GM12878 (cell line): Measurements from ENCODE around the gene VAX1. TPM values are rescaled to one million over a fixed set of nuclear protein-coding genes. Genes with fewer than 3 reads are reported as not detected.
A peak's percentile ranks its signal among the peaks of the same experiment; 100 is the strongest.

ENCODE experiments used
- BCL11A ChIP-seq: IDR thresholded peaks from 2 replicates; pipeline ENCODE4 v1.6.1; 2011; ENCODE audit warnings: low read depth, low read length
- BHLHE40 ChIP-seq, 2 experiments: fragments of 450-650 bp in 1 of 2; IDR thresholded peaks; 2 replicates each; pipeline ENCODE4 v1.6.1; 2011 to 2017; ENCODE audit warnings: low read depth in 2 of 2, borderline replicate concordance in 1 of 2, improper control_type of control experiment in 1 of 2, low read length in 1 of 2, mild to moderate bottlenecking in 1 of 2
- CEBPB ChIP-seq, 2 experiments: fragments of 150-350 bp in 1 of 2; IDR thresholded peaks; 2 replicates each; pipeline ENCODE4 v1.6.1; 2012 to 2014; ENCODE audit warnings: low read depth in 2 of 2, low read length in 2 of 2, borderline replicate concordance in 1 of 2, inconsistent platforms in 1 of 2
- EGR1 ChIP-seq, 2 experiments: IDR thresholded peaks; 1 replicate in 1 of 2; 2 replicates in 1 of 2; pipeline ENCODE4 v1.6.1; 2011 to 2012; ENCODE audit warnings: low read depth in 2 of 2, low read length in 2 of 2, borderline replicate concordance in 1 of 2, mild to moderate bottlenecking in 1 of 2, moderate library complexity in 1 of 2
- ESRRA ChIP-seq: IDR thresholded peaks from 2 replicates; pipeline ENCODE4 v1.6.1; 2012; ENCODE audit warnings: mild to moderate bottlenecking, low read length, improper control_type of control experiment
- ETV6 ChIP-seq, 2 experiments: fragments of 450-650 bp in 1 of 2; IDR thresholded peaks in 1 of 2; conservative IDR thresholded peaks in 1 of 2; 2 replicates each; pipeline ENCODE4 v1.6.1; 2014; ENCODE audit warnings: antibody characterized with exemption in 1 of 2, borderline replicate concordance in 1 of 2, low read depth in 1 of 2, mild to moderate bottlenecking in 1 of 2, moderate library complexity in 1 of 2
- EZH2 ChIP-seq: IDR thresholded peaks from 2 replicates; pipeline ENCODE4 v1.6.1; 2012; ENCODE audit warnings: low read depth, mild to moderate bottlenecking, control low read depth, inconsistent platforms, low read length, borderline replicate concordance; ENCODE audit not compliant: control insufficient read depth
- GATAD2B ChIP-seq: fragments of 450-650 bp; conservative IDR thresholded peaks from 2 replicates; pipeline ENCODE4 v1.6.1; 2017; ENCODE audit warnings: low read depth, mild to moderate bottlenecking, moderate library complexity
- IKZF1 ChIP-seq: fragments of 450-650 bp; conservative IDR thresholded peaks from 2 replicates; pipeline ENCODE4 v1.6.1; 2017; ENCODE audit warnings: antibody characterized with exemption, mild to moderate bottlenecking
- IRF4 ChIP-seq: IDR thresholded peaks from 2 replicates; pipeline ENCODE4 v1.6.1; 2011; ENCODE audit warnings: low read depth, low read length
- MAX ChIP-seq: IDR thresholded peaks from 2 replicates; pipeline ENCODE4 v1.6.1; 2012; ENCODE audit warnings: low read depth, low read length, improper control_type of control experiment
- MEF2B ChIP-seq: fragments of 450-650 bp; IDR thresholded peaks from 2 replicates; pipeline ENCODE4 v1.6.1; 2018; ENCODE audit warnings: mild to moderate bottlenecking, moderate library complexity; ENCODE audit not compliant: partially characterized antibody, poor library complexity, severe bottlenecking
- MXI1 ChIP-seq: fragments of 150-350 bp; IDR thresholded peaks from 2 replicates; pipeline ENCODE4 v1.6.1; 2011; ENCODE audit warnings: low read depth, mild to moderate bottlenecking, inconsistent platforms, low read length, improper control_type of control experiment
- NBN ChIP-seq: fragments of 450-650 bp; IDR thresholded peaks from 2 replicates; pipeline ENCODE4 v1.6.1; 2016
- NFYA ChIP-seq: IDR thresholded peaks from 2 replicates; pipeline ENCODE4 v1.6.1; 2011; ENCODE audit warnings: low read depth, mild to moderate bottlenecking, low read length, improper control_type of control experiment, borderline replicate concordance
- NFYB ChIP-seq: IDR thresholded peaks from 2 replicates; pipeline ENCODE4 v1.6.1; 2011; ENCODE audit warnings: low read depth, mild to moderate bottlenecking, low read length, improper control_type of control experiment, moderate library complexity; ENCODE audit not compliant: insufficient read depth
- NR2C2 ChIP-seq: IDR thresholded peaks from 2 replicates; pipeline ENCODE4 v1.6.1; 2011; ENCODE audit warnings: borderline replicate concordance, low read depth; ENCODE audit not compliant: control insufficient read depth, insufficient read length
- PAX5 ChIP-seq: IDR thresholded peaks from 2 replicates; pipeline ENCODE4 v1.6.1; 2011; ENCODE audit warnings: low read depth, low read length, borderline replicate concordance
- RBBP5 ChIP-seq: fragments of 200-600 bp; sonication (generic); conservative IDR thresholded peaks from 2 replicates; pipeline ENCODE4 v1.6.1; 2016
- RELA ChIP-seq: fragments of 450-650 bp; IDR thresholded peaks from 2 replicates; pipeline ENCODE4 v1.8.0; 2014; ENCODE audit warnings: borderline replicate concordance; ENCODE audit not compliant: partially characterized antibody
- SMC3 ChIP-seq: IDR thresholded peaks from 2 replicates; pipeline ENCODE4 v1.6.1; 2011; ENCODE audit warnings: low read length, improper control_type of control experiment, borderline replicate concordance
- SP1 ChIP-seq: IDR thresholded peaks from one replicate; pipeline ENCODE4 v1.6.1; 2011; ENCODE audit warnings: low read depth, low read length
- TCF7 ChIP-seq: IDR thresholded peaks from 2 replicates; pipeline ENCODE4 v1.6.1; 2014; ENCODE audit warnings: antibody characterized with exemption, borderline replicate concordance
- ZBTB33 ChIP-seq: fragments of 450-650 bp; IDR thresholded peaks from 2 replicates; pipeline ENCODE4 v1.6.1; 2017; ENCODE audit warnings: mild to moderate bottlenecking
- ZZZ3 ChIP-seq: IDR thresholded peaks from 2 replicates; pipeline ENCODE4 v1.6.1; 2011; ENCODE audit warnings: low read depth; ENCODE audit not compliant: control insufficient read depth, insufficient read length
- polyA plus RNA-seq, 11 experiments: library from polyadenylated mRNA; depleted of rRNA in 4 of 11; unstranded in 6 of 11; stranded (reverse) in 5 of 11; fragments of >200 nt; fragmentation: Nextera tagmentation in 4 of 11; fragmentation: Illumina TruSeq in 1 of 11; extraction: Ambion mirVana in 4 of 11; extraction: Trizol in 1 of 11; gene quantifications; 1 replicate in 1 of 11; 2 replicates in 10 of 11; pipeline versions ENCODE4 v1.2.1 to v1.2.3, GENCODE V29; 2011 to 2016; ENCODE audit warnings: inconsistent platforms in 2 of 11, missing spikeins in 2 of 11, low read depth in 1 of 11
- total RNA-seq, 4 experiments: library from RNA; depleted of rRNA in 3 of 4; stranded (reverse); fragments of >200 nt in 3 of 4; fragmentation: Illumina TruSeq in 1 of 4; extraction: Trizol in 1 of 4; gene quantifications; 2 replicates each; pipeline versions ENCODE4 v1.2.1 to v1.2.3, GENCODE V29; 2013 to 2021
- TF ChIP-seq, protein P1 (sequence below), 3 experiments: IDR thresholded peaks in 2 of 3; conservative IDR thresholded peaks in 1 of 3; 2 replicates each; pipeline ENCODE4 v1.5.1; 2011; ENCODE audit warnings: low read depth in 3 of 3, low read length in 3 of 3, mild to moderate bottlenecking in 3 of 3, control low read depth in 2 of 3, moderate library complexity in 2 of 3, inconsistent platforms in 1 of 3, mixed read lengths in 1 of 3; ENCODE audit not compliant: control insufficient read depth in 2 of 3, insufficient read depth in 1 of 3; ENCODE audit errors: extremely low read depth in 1 of 3

VAX1 gene
- total and polyA plus RNA-seq, 10 of the 15 experiments (the other 5 are each of a cell fraction or from before 2014, with no cell fraction given), result not detected

DNA sequence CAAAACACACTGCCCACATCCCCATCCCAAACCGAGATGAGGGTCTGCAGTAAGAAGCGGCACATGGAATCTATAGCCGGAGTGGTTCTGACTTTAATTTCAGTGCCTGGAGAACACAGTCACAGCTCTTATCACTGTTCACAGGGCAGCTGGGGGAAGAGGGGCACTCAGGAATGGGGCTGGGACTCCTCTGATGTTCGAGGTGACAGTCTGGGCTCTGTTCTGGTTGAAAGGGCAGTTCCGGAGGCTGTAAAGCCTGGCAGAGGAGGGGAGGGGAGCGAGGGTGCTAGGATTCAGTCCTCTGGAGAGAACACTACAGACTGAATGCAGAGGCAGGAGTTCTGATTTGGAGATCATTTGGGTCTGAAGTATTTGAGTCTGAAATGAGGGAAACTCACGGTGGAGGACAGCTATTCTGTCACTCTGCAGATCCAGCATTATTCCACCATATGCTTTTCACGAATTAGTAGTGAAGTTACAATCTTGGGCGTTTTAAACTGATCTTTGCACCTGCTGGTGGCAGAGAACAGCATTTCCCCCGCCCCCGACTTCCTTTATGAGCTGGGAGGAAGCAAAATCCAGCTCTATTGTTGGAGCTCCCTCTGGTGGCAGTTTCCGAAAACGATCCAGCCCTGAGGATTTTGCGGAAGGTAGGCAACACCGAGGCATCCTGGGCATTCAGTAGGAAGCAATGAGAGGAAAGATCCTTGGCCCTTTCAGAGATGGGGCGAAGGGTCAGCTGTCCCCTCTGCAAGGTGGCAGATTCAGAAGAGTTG is 36.6 kb upstream of the VAX1 start (continued):
- TF ChIP-seq SMC3, result peak; percentile 82; the same call in 1 of the 2 replicates
- no peak for TF ChIP-seq RBBP5
- TF ChIP-seq TCF7, result no peak
- peak; percentile 69; the same call in 1 of the 2 replicates for TF ChIP-seq IRF4
- peak; percentile 77 for TF ChIP-seq IKZF1
- TF ChIP-seq RELA, result peak; percentile 20
- no peak for TF ChIP-seq SP1
- no peak for TF ChIP-seq NFYB
- no peak for TF ChIP-seq NR2C2
- TF ChIP-seq BCL11A, result 0 out of 2 replicates have a peak, but pooled peaks have one; percentile 14
- TF ChIP-seq ETV6 (conservative IDR thresholded peaks at IDR 0.05 in 1 of 2, IDR thresholded peaks at IDR 0.05 in 1 of 2; ENCODE audit: borderline replicate concordance in 1 of 2, low read depth in 1 of 2), result peak in 1 of 2 experiments; percentile 97; a peak in 2 of 4 replicates
- TF ChIP-seq EGR1 (IDR thresholded peaks at IDR 0.05; ENCODE audit: borderline replicate concordance in 1 of 2, low read depth in 2 of 2, low read length in 2 of 2), result peak in 1 of 2 experiments; percentile 94; a peak in 2 of 3 replicates
- peak; percentile 42; the same call in 1 of the 2 replicates for TF ChIP-seq MAX
- TF ChIP-seq, protein P1, sequence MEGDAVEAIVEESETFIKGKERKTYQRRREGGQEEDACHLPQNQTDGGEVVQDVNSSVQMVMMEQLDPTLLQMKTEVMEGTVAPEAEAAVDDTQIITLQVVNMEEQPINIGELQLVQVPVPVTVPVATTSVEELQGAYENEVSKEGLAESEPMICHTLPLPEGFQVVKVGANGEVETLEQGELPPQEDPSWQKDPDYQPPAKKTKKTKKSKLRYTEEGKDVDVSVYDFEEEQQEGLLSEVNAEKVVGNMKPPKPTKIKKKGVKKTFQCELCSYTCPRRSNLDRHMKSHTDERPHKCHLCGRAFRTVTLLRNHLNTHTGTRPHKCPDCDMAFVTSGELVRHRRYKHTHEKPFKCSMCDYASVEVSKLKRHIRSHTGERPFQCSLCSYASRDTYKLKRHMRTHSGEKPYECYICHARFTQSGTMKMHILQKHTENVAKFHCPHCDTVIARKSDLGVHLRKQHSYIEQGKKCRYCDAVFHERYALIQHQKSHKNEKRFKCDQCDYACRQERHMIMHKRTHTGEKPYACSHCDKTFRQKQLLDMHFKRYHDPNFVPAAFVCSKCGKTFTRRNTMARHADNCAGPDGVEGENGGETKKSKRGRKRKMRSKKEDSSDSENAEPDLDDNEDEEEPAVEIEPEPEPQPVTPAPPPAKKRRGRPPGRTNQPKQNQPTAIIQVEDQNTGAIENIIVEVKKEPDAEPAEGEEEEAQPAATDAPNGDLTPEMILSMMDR (IDR thresholded peaks at IDR 0.05 in 2 of 3, conservative IDR thresholded peaks at IDR 0.05 in 1 of 3; ENCODE audit: control insufficient read depth in 2 of 3, extremely low read depth in 1 of 3, insufficient read depth in 1 of 3, low read depth in 3 of 3, low read length in 3 of 3), result peak; percentile 85 to 97 (median 95)
- TF ChIP-seq EZH2, result no peak
- peak; percentile 39; the same call in 1 of the 2 replicates for TF ChIP-seq NBN
- TF ChIP-seq BHLHE40 (IDR thresholded peaks at IDR 0.05; ENCODE audit: borderline replicate concordance in 1 of 2, low read depth in 2 of 2, low read length in 1 of 2), result peak in 1 of 2 experiments; percentile 64; a peak in 1 of 4 replicates
- TF ChIP-seq ZZZ3, result no peak
- no peak for TF ChIP-seq MEF2B
- TF ChIP-seq NFYA, result no peak
- no peak for TF ChIP-seq ESRRA
- no peak for TF ChIP-seq PAX5
- no peak for TF ChIP-seq CEBPB (IDR thresholded peaks at IDR 0.05; ENCODE audit: borderline replicate concordance in 1 of 2, low read depth in 2 of 2, low read length in 2 of 2)
- peak; percentile 53; the same call in 1 of the 2 replicates for TF ChIP-seq MXI1
- no peak for TF ChIP-seq ZBTB33
- TF ChIP-seq GATAD2B, result no peak
